ENCODE results near the gene GNA14.

- TF ChIP-seq POLR2A (IDR thresholded peaks at IDR 0.05) (no peak), CTCF (IDR thresholded peaks at IDR 0.05) (no peak)
These were observed 172.3 kb downstream of the GNA14 start for GRCh38 chr9:77475641-77476473.

Measured in thyroid gland (tissue), 4 donors.